22Rv1 (cell line): Measurements from ENCODE around the gene RSF1.

Experiments
- ZFX ChIP-seq: fragments of 450-650 bp; IDR thresholded peaks from 2 replicates; pipeline ENCODE4 v1.6.1; 2017; ENCODE audit warnings: antibody characterized with exemption, borderline replicate concordance
- TF ChIP-seq, protein P1 (sequence below): fragments of 450-650 bp; IDR thresholded peaks from 2 replicates; pipeline ENCODE4 v1.5.1; 2017; ENCODE audit warnings: mild to moderate bottlenecking

DNA sequence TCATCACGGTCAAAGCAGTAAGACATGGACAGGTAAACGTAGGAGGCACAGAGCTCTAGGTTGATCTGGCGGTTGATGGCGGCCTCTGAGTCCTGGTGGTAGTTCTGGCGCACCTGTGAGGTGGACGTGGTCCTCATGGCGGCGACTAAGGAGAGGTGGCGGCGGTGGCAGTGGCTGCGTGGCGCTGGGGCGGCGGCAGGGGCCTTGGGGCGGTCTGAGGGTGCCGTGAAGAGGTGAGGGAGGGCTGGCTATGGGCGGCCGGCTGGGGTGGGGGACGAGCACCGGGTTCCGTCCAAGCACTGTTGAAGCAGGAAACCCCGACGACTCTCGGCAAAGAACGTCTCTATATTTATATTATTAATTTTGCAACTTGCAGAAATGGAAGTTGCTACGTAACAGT lies 85.6 kb downstream of the RSF1 start:
- TF ChIP-seq, protein P1, sequence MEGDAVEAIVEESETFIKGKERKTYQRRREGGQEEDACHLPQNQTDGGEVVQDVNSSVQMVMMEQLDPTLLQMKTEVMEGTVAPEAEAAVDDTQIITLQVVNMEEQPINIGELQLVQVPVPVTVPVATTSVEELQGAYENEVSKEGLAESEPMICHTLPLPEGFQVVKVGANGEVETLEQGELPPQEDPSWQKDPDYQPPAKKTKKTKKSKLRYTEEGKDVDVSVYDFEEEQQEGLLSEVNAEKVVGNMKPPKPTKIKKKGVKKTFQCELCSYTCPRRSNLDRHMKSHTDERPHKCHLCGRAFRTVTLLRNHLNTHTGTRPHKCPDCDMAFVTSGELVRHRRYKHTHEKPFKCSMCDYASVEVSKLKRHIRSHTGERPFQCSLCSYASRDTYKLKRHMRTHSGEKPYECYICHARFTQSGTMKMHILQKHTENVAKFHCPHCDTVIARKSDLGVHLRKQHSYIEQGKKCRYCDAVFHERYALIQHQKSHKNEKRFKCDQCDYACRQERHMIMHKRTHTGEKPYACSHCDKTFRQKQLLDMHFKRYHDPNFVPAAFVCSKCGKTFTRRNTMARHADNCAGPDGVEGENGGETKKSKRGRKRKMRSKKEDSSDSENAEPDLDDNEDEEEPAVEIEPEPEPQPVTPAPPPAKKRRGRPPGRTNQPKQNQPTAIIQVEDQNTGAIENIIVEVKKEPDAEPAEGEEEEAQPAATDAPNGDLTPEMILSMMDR, result no peak
- TF ChIP-seq ZFX, result no peak
